Vagina (tissue), 2 donors: ENCODE data around the gene KAT7.
A peak's percentile ranks its signal among the peaks of the same experiment; 100 is the strongest.

ENCODE experiments used
- POLR2A ChIP-seq, 2 donors: fragments of 450-650 bp; IDR thresholded peaks; one replicate each; pipeline ENCODE4 v1.6.1; 2017; ENCODE audit warnings: antibody characterized with exemption in 2 of 2, mild to moderate bottlenecking in 2 of 2, moderate library complexity in 2 of 2
- POLR2AphosphoS5 ChIP-seq, 2 donors: sonication (generic); formaldehyde crosslinking; IDR thresholded peaks; one replicate each; pipeline ENCODE4 v1.9.0; 2017; ENCODE audit warnings: antibody characterized with exemption in 2 of 2, mild to moderate bottlenecking in 2 of 2, low read depth in 1 of 2; ENCODE audit not compliant: insufficient read depth in 1 of 2
- TF ChIP-seq, protein P1 (sequence below), 3 experiments: fragments of 450-650 bp in 2 of 3; fragments of 200-600 bp in 1 of 3; sonication (generic) in 1 of 3; IDR thresholded peaks; one replicate each; pipeline ENCODE4 v1.5.1; 2017 to 2019; ENCODE audit warnings: antibody characterized with exemption in 3 of 3, mild to moderate bottlenecking in 2 of 3, moderate library complexity in 2 of 3

DNA sequence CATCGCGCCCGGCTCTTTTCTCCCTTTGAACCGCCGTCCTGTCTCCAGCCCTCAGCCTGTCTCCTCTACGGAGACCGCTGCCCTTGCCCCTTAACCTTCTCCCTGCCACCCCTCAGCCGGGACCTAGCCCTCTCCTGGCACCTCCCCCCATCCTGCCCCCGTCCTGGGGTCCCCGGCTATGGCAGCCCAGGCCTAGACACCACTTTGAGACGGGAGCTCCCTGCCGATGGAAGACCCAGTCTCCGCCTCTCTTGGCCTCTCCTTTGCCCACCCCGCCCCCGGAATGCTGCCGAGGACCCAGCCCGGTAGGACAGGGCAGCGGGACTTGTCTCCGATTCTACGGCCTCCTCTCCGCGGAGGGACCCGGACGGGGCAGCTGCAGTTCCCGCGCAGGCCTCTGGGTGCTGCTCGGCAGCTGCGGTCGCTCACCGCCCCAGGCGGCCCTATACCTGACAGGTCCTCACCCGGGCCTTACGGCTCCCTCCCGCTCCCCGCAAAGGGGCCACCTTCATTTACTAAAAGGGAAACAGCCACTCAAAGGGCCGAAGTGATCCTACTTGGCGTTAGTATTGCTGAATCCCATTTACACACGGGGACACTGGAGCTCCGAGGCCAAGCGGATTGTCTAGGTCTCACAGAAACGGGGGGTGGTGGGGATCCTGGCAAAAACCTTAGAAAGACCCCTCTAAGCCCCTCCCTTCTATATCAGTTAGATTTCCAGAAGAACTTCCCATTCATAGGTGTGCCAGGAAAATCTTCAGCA lies 92.0 kb downstream of the KAT7 start:
- TF ChIP-seq, protein P1, sequence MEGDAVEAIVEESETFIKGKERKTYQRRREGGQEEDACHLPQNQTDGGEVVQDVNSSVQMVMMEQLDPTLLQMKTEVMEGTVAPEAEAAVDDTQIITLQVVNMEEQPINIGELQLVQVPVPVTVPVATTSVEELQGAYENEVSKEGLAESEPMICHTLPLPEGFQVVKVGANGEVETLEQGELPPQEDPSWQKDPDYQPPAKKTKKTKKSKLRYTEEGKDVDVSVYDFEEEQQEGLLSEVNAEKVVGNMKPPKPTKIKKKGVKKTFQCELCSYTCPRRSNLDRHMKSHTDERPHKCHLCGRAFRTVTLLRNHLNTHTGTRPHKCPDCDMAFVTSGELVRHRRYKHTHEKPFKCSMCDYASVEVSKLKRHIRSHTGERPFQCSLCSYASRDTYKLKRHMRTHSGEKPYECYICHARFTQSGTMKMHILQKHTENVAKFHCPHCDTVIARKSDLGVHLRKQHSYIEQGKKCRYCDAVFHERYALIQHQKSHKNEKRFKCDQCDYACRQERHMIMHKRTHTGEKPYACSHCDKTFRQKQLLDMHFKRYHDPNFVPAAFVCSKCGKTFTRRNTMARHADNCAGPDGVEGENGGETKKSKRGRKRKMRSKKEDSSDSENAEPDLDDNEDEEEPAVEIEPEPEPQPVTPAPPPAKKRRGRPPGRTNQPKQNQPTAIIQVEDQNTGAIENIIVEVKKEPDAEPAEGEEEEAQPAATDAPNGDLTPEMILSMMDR (IDR thresholded peaks at IDR 0.05), result peak; percentile 70 to 84 (median 76)
- TF ChIP-seq POLR2A (IDR thresholded peaks at IDR 0.05) (no peak), POLR2AphosphoS5 (IDR thresholded peaks at IDR 0.05; ENCODE audit: insufficient read depth in 1 of 2, low read depth in 1 of 2) (no peak)
